Measurements from ENCODE around the gene ZBTB32. TPM values are rescaled to one million over a fixed set of nuclear protein-coding genes. Genes with fewer than 3 reads are reported as not detected.

The ZBTB32 gene
- total and polyA plus RNA-seq, 9 donors, result 0.41 TPM; not detected in 8

DNA sequence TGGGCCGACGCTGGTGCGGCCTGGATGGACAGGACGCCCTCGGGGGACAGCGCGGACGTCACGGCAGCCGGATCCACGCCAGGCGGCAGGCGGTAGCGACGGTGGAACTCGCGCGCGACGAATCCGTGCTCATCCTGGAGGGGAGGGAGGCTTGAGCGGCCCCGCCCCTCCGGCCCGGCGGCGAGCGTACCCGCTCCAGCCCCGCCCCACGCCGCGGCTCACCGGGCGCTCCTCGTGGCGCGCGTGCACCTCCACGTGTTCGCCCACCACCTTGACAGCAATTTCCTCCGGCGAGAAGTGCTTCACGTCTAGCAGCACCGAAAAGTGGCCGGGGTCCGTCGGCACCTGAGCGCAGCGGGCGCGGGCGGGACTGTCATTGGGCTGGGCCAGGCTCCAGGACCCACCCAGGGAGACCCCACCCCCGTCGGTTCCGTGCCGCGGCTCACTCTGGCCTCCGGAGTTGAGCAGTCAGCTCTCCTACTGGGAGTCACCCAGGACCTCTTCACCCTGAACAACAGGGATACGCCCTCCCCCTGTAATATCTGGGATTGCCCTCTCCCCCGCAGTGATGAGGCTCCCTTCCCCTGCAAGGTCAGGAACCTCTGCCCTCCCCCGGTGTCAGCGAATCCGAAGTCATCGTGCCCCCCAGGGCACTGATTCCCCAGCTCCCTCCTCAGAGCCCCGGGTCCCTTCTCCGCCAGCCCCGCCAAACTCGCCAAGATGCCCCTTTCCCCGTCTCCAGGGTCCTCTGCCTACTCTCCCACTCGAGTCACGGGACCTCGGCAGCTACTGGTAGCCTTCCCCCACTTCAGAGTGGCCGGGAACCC lies 51.4 kb downstream of the ZBTB32 start:
- peak overlapping the region; percentile 37 for H3K4me3 ChIP-seq
- H3K9me3 ChIP-seq, result no peaks in the 10 kb centered on the region
- no peaks in the 10 kb centered on the region for H3K27me3 ChIP-seq
- peak overlapping the region; percentile 90 to 97 for H3K27ac ChIP-seq
- H3K36me3 ChIP-seq, result no peaks in the 10 kb centered on the region
- WGBS, 3 donors, result 3 to 8% (median 5%) methylated on average over 43 to 74 of the region's 74 CpGs
- intact Hi-C loops (cut with DNase I), result loop anchor here in 1 of 4 donors (2.0 kb wide), 1 partner anchor 39 kb away; no protein-coding TSS in a partner anchor
- peak; percentile 95 to 96 (median 95) for DNase-seq
- TF ChIP-seq POLR2A (IDR thresholded peaks at IDR 0.05) (peak; percentile 49), EP300 (IDR thresholded peaks at IDR 0.05) (peak; percentile 69)
- TF ChIP-seq, protein P1, sequence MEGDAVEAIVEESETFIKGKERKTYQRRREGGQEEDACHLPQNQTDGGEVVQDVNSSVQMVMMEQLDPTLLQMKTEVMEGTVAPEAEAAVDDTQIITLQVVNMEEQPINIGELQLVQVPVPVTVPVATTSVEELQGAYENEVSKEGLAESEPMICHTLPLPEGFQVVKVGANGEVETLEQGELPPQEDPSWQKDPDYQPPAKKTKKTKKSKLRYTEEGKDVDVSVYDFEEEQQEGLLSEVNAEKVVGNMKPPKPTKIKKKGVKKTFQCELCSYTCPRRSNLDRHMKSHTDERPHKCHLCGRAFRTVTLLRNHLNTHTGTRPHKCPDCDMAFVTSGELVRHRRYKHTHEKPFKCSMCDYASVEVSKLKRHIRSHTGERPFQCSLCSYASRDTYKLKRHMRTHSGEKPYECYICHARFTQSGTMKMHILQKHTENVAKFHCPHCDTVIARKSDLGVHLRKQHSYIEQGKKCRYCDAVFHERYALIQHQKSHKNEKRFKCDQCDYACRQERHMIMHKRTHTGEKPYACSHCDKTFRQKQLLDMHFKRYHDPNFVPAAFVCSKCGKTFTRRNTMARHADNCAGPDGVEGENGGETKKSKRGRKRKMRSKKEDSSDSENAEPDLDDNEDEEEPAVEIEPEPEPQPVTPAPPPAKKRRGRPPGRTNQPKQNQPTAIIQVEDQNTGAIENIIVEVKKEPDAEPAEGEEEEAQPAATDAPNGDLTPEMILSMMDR (IDR thresholded peaks at IDR 0.05), result no peak
- peaks cover 12% of the 10 kb centered on the region for H3K4me1 ChIP-seq (ENCODE audit: insufficient read depth)

DNA sequence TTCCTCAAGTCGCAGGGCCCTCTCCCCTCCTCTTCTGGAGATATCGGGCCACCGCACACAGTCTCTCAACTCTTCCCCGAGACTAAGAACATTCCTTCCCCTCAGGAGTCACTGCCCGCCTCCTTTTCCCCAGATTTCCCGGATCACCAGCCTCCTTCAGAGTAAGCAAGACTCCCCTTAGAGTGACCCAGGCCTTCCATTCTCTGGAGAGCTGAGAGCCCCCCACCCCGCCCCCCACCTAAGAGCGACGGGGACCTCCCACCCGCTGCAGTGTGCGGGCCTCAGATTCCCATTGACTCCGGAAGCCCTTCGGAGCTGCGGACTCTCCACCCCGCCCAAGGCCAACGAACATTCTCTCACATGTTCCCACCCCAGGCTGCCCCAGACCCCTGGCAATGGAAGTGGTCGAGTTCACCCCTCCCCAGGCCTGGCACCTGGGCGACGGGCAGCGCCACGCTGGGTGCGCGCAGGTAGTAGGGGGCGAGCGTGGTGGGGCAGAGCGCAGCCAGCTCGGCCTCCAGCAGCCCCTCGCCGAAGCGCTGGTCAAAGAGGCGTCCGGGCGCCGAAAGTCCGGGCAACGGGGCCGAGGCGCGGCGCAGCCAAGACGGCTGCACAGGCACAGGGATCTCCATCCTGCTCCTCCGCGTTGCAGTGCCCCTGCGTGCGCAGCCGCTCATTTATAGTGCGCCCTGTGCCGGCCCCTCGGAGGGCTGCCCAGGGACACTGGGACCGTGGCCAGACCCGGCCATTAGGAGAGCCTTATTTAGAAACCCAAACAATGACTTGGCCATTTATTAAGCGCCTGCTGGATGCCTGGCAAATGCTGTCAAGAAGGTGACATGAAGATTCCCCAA lies 52.2 kb downstream of the ZBTB32 start, which contains the start of gene HSPB6:
TSS of gene HSPB6 (minus strand) at position 653 of the 854 bp plus-strand sequence. CDS start at position 632, 21 bp downstream.
- WGBS, 3 donors, result 1 to 3% (median 2%) methylated on average over 37 to 52 of the region's 52 CpGs
- Histone ChIP-seq H3K27ac (peak within 1 kb of the TSS; percentile 93 to 97), H3K27me3 (no peaks in the 10 kb centered on the region), H3K9me3 (no peaks in the 10 kb centered on the region), H3K4me1 (ENCODE audit: insufficient read depth) (peaks cover 12% of the 10 kb centered on the region), H3K36me3 (no peaks in the 10 kb centered on the region), H3K4me3 (peak within 1 kb of the TSS; percentile 37)
- DNase-seq, result peak; percentile 88 to 92 (median 89)
- intact Hi-C loops (cut with DNase I), result loop anchor here in 1 of 4 donors (2.0 kb wide), 1 partner anchor 40 kb away; no protein-coding TSS in a partner anchor
- TF ChIP-seq, protein P1 (IDR thresholded peaks at IDR 0.05), result peak in 1 of 3 donors; percentile 5
- TF ChIP-seq EP300 (IDR thresholded peaks at IDR 0.05), result no peak
- TF ChIP-seq POLR2A (IDR thresholded peaks at IDR 0.05), result peak; percentile 89

DNA sequence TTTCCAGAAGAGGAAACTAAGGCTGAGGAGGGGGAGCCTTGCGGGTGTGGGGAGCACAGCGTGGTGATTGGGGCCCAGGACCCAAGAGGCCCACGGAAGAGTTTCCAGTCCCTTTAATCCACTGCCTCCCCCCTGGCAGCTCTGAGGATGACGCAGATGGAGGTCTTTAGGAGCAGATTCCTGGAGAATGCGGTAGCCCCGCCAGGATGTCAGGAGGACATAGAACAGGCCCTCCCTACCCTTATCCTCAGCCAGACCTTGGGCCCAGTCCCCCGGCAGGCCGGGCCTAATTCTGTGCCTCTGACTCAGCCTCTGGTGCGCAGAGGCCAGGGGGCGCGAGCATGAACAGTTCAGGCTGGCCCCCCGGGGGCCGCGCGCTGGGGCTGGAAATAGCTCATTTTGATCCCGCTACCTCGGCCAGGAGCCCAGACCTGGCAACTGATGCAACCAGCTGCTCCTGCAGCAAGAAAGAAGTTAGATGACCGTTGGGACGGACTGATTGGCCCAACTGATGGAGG lies 52.9 kb downstream of the ZBTB32 start:
- no peaks in the 10 kb centered on the region for H3K9me3 ChIP-seq
- peak overlapping the region; percentile 37 for H3K4me3 ChIP-seq
- H3K27me3 ChIP-seq, result no peaks in the 10 kb centered on the region
- intact Hi-C loops (cut with DNase I), result loop anchor here in 1 of 4 donors (2.0 kb wide), 1 partner anchor 40 kb away; no protein-coding TSS in a partner anchor
- H3K36me3 ChIP-seq, result no peaks in the 10 kb centered on the region
- peak; percentile 92 for TF ChIP-seq EP300 (IDR thresholded peaks at IDR 0.05)
- TF ChIP-seq, protein P1 (IDR thresholded peaks at IDR 0.05), result no peak
- DNase-seq, result peak; percentile 94 to 99 (median 98)
- peaks cover 12% of the 10 kb centered on the region for H3K4me1 ChIP-seq (ENCODE audit: insufficient read depth)
- WGBS, 3 donors, result 2% methylated on average over 13 to 19 of the region's 19 CpGs
- peak overlapping the region; percentile 93 to 97 for H3K27ac ChIP-seq

All from ovary (tissue), 9 donors.